ENCODE measurements around the gene NKD1.

The NKD1 gene

DNA sequence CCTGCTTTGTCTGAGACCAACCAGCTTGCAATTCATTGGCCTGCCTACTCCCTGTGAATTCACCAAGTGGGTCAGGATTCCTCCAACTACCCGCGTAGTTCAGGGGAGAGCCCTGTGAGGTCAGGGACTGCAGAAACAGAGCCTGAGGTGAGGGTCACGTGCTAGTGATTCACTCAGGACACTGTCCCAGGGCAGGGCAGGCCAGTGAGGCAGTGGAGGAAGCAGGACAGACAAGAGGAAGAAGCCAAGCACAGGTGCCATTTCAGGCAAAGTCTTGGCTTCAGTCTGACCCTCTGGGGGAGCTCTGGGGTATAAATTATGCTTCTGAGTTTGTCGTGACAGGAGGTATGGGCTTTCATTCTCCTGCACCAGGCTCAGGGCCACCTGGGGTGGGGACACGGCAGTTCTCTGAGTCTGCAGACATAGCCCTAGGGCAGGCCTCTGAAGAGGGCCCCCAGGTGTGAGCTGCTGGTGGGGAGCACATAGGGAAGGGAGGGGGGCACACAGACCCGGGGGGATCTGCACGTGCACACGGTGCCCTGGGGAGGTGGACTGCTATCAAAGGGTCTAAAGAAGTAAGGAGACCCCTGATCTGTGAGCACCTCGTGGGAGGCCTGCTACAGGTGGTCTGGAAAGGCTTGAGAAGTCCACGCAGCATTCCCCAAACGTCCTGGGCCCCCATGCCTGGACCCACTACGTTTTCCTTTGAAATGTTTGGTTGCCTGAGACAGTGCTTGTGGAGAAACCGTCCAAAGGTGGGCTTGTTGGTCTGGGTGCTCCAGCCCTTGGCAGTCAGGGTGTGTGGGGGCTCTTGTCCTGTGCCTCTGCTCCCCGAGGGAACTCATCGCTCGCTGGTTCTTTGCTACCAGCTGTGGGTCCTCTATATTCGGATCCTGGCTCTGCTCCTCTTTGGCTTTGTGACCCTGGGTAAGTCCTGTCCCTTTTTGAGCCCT, 46.4 kb downstream of the NKD1 start:
- in situ Hi-C loops (cut with MboI; ENCODE audit: low sequenced_read_pairs): no loop called here
- H3K4me1 ChIP-seq: no peaks in the 10 kb centered on the region
- no peaks in the 10 kb centered on the region for H3K36me3 ChIP-seq (replicated peaks)

GRCh38 chr16:50595859-50596258, 47.7 kb downstream of the NKD1 start:
- in situ Hi-C loops (cut with MboI; ENCODE audit: low sequenced_read_pairs): no loop called here
- Histone ChIP-seq H3K9me3 (no peaks in the 10 kb centered on the region), H3K36me3 (replicated peaks) (no peaks in the 10 kb centered on the region), H3K27me3 (ENCODE audit: low read depth) (no peaks in the 10 kb centered on the region), H3K4me3 (no peak overlapping the region), H3K4me1 (no peaks in the 10 kb centered on the region)
- no peak for DNase-seq (ENCODE audit: low spot score in 2 of 2)

More for the DNA sequence above, 46.4 kb downstream of the NKD1 start:
- H3K4me3 ChIP-seq: no peak overlapping the region
- no peaks in the 10 kb centered on the region for H3K9me3 ChIP-seq
- DNase-seq (ENCODE audit: low spot score in 2 of 2): no peak
- no peaks in the 10 kb centered on the region for H3K27me3 ChIP-seq (ENCODE audit: low read depth)

DNA sequence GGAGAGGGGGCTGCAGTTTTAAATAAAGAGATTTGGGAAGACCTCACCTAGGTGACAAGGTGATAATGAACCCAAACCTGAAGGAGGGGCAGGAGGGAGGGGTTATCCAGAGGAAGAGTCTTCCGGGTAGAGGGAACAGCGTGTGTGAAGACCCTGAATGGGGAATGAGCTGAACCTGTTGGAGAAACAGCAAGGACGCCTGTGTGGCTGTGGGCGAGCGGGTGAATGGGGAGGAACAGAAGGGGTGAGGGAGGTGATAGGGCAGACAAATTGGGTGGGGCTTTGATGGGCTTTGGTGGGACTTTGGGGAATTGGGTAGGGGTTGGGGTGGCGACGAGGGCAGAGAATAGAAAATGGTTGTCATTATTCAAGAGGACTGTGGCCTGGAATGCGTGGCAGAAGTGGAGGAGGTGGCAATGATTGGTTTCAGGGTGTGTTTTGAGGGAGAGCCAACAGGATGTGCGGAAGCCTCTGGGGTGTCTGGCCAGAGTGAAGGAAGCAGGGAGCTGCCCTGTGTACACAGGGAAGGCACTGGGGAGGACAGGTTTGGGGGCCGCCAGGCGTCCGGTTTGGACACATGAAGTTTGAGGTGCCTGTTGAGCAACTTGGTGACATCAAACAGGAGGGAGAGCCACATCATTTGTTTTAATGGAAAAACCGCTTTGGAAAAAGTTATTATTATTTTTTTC, 48.7 kb downstream of the NKD1 start:
- no peaks in the 10 kb centered on the region for H3K4me1 ChIP-seq
- in situ Hi-C loops (cut with MboI; ENCODE audit: low sequenced_read_pairs): no loop called here
- H3K36me3 ChIP-seq (replicated peaks): no peaks in the 10 kb centered on the region

DNA sequence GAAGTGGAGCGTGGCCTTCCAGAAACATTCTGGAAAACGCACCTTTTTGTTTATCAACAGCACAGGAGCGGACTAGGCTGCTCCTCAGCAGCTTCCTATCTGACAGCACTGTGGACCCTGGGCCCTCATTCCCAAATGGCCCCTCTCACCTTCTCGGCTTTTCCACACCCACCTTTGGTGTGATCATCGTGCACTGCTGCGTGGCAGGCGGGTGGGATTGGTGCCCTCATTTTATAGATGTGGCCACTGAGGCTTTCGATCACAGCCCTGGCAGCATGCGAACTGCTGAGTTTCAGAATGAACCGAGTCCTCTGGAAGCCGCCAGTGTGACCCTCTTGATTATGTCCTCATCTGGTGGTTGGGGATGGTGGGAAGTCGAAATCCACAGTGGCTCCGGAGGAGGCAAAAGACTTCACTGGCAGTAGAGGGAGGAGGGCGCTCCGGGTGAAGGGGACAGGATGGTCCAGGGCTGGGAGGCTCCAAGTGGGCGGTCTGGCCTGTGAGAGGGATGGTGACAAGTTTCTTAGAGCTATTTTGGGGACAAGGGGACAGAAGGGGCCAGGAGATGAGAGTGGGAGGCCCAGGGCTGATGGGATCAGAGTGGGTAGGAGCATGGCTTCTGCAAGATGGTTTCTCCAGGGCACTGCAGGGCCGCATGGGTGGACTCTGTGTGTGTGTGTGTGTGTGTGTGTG, 49.5 kb downstream of the NKD1 start:
- Histone ChIP-seq H3K27me3 (ENCODE audit: low read depth) (no peaks in the 10 kb centered on the region), H3K9me3 (no peaks in the 10 kb centered on the region), H3K36me3 (replicated peaks) (no peaks in the 10 kb centered on the region), H3K4me3 (no peak overlapping the region), H3K4me1 (no peaks in the 10 kb centered on the region)
- in situ Hi-C loops (cut with MboI; ENCODE audit: low sequenced_read_pairs): no loop called here
- DNase-seq (ENCODE audit: low spot score in 2 of 2): no peak

More for the DNA sequence above, 48.7 kb downstream of the NKD1 start:
- H3K9me3 ChIP-seq: no peaks in the 10 kb centered on the region
- H3K27me3 ChIP-seq (ENCODE audit: low read depth): no peaks in the 10 kb centered on the region
- DNase-seq (ENCODE audit: low spot score in 2 of 2): no peak
- no peak overlapping the region for H3K4me3 ChIP-seq

DNA sequence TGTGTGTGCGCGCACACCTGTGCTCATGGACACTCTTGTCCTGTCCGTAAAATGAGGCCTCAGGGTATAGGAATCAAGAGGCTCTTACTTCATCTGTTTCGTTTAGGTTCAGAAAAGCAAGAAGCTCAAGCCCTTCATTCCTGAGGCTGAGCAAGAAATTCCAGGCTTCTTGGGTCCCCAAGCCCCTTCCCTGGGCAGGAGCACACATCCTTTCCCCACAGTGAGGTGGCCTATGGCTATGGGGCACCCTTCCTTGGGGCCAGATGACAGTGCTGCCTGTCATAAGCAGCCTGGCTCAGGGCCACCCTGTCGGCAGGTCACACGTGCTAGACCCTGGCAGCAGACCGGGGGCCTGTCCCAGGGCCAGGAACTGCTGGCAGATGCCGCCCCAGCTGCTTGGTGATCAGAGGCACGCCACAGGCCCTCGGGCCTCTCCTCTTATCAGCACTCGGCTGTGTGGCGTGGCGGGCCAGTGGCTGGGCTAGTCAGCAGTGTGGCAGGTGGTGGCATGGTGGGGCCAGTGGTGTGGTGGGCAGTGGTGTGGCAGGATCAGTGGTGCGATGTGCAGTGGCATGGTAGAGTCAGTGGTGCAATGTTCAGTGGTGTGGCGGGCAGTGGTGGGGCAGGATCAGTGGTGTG, 50.2 kb downstream of the NKD1 start:
- Histone ChIP-seq H3K27me3 (ENCODE audit: low read depth) (no peaks in the 10 kb centered on the region), H3K36me3 (replicated peaks) (no peaks in the 10 kb centered on the region), H3K4me3 (no peak overlapping the region), H3K4me1 (no peaks in the 10 kb centered on the region), H3K9me3 (no peaks in the 10 kb centered on the region)
- in situ Hi-C loops (cut with MboI; ENCODE audit: low sequenced_read_pairs): no loop called here
- no peak for DNase-seq (ENCODE audit: low spot score in 2 of 2)

DNA sequence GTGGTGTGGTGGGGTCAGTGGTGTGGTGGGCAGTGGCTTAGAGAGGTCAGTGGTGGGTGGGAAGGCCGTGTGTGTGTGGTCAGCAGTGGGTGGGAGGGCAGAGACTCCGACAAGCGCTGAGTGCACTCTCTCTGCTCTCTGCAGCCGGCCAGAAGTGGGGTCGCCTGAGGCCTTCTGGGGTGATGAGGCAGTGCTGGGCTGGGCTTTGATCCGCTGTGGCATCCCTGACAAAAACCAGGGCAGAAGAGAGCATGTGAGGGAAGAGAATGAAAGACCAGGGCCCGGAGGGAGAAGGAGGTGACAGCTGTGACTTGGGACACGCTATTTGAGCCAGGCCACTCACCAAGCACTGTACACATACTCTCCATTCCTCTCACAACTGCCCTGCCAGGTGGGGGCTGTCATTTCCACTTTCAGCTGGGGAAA, 50.8 kb downstream of the NKD1 start:
- Histone ChIP-seq H3K27me3 (ENCODE audit: low read depth) (no peaks in the 10 kb centered on the region), H3K4me1 (no peaks in the 10 kb centered on the region), H3K4me3 (no peak overlapping the region), H3K9me3 (no peaks in the 10 kb centered on the region), H3K36me3 (replicated peaks) (no peaks in the 10 kb centered on the region)
- in situ Hi-C loops (cut with MboI; ENCODE audit: low sequenced_read_pairs): no loop called here
- DNase-seq (ENCODE audit: low spot score in 2 of 2): no peak

DNA sequence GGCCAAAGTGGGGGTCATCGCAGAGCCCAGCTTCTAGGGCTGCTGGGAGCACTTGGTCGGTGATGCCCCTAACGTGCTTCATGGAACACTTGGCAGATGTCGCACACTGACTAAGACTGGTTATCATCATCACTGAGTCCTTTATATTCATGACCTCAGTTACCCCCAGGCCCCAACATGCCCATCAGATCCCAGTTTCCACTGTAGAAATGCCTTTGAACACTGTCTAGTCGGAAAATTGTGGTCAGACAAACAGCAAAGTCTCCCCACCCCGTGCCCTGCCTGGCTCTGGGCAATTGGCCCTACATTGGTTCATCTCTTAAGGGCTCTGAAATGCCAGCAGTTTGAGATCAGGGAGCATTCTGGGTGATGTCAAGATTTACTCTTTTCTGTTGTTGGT, 51.3 kb downstream of the NKD1 start:
- DNase-seq (ENCODE audit: low spot score in 2 of 2): no peak
- H3K36me3 ChIP-seq (replicated peaks): no peaks in the 10 kb centered on the region
- in situ Hi-C loops (cut with MboI; ENCODE audit: low sequenced_read_pairs): no loop called here
- H3K27me3 ChIP-seq (ENCODE audit: low read depth): no peaks in the 10 kb centered on the region
- H3K4me3 ChIP-seq: no peak overlapping the region
- no peaks in the 10 kb centered on the region for H3K9me3 ChIP-seq
- no peaks in the 10 kb centered on the region for H3K4me1 ChIP-seq

DNA sequence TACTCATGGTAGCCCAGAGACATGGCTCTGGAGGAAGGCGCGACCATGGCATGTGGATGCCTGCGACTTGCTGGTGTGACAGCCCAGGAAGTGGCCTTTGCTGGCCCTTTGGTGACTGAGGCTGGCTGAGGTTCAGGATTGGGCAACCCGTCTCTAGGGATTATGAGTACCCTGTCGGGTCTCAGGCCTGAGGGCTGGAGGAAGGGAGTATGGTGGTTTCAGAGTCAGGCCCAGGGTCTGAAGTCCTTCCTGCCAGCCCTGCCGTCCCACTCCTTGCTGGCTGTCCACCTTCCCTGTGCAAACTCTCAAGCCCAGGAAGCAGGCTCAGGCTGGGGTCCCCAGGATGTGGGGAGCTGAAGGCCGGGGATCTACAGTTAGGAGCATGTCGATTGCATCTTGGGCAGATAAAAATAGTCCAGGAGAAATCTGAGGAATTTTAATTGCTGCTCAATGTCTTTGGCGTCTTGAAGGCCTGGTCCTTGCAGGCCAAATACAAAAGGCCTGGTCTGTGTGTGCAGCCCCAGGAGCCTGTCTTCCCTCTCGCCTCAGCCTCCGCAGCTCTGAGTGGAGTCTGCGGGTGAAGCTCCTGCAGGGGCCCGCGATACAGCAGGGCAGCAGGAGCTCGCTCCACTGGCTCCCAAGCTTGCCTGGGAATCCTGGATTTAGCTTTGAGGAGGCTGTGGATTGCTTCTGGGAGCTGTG, 52.5 kb downstream of the NKD1 start:
- H3K36me3 ChIP-seq (replicated peaks): no peaks in the 10 kb centered on the region
- in situ Hi-C loops (cut with MboI; ENCODE audit: low sequenced_read_pairs): no loop called here
- no peaks in the 10 kb centered on the region for H3K27me3 ChIP-seq (ENCODE audit: low read depth)
- no peak overlapping the region for H3K4me3 ChIP-seq
- DNase-seq (ENCODE audit: low spot score in 2 of 2): no peak
- H3K4me1 ChIP-seq: no peaks in the 10 kb centered on the region
- no peaks in the 10 kb centered on the region for H3K9me3 ChIP-seq

DNA sequence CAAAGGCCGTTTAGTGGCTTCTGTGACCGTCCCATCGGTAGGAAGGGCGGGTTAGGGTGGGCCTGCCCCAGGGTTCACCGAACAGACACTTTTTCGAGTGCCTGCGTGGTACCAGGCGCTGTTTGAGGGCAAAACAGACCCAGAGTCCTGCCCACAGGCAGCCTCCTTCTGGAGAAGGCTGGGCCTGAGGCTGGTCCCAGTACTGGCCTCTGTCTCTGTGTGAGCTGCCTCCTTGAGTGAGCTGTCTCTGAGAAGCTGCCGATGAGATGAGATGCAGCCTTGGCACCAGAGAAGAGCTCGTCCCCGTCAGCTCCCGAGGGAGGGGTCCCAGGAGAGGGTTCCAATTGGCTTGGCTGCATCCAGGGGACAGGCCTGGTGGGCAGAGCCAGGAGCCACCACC, 53.1 kb downstream of the NKD1 start:
- Histone ChIP-seq H3K27me3 (ENCODE audit: low read depth) (no peaks in the 10 kb centered on the region), H3K9me3 (no peaks in the 10 kb centered on the region), H3K4me3 (no peak overlapping the region), H3K36me3 (replicated peaks) (no peaks in the 10 kb centered on the region), H3K4me1 (no peaks in the 10 kb centered on the region)
- in situ Hi-C loops (cut with MboI; ENCODE audit: low sequenced_read_pairs): no loop called here
- no peak for DNase-seq (ENCODE audit: low spot score in 2 of 2)

GRCh38 chr16:50602126-50602525, 53.9 kb downstream of the NKD1 start:
- Histone ChIP-seq H3K36me3 (replicated peaks) (no peaks in the 10 kb centered on the region), H3K27me3 (ENCODE audit: low read depth) (no peaks in the 10 kb centered on the region), H3K4me1 (peaks cover 6% of the 10 kb centered on the region), H3K4me3 (no peak overlapping the region), H3K9me3 (no peaks in the 10 kb centered on the region)
- no peak for DNase-seq (ENCODE audit: low spot score in 2 of 2)
- in situ Hi-C loops (cut with MboI; ENCODE audit: low sequenced_read_pairs): no loop called here

- no peaks in the 10 kb centered on the region for H3K36me3 ChIP-seq (replicated peaks)
- H3K27me3 ChIP-seq (ENCODE audit: low read depth): no peaks in the 10 kb centered on the region
- no peak overlapping the region for H3K4me3 ChIP-seq
- no peaks in the 10 kb centered on the region for H3K9me3 ChIP-seq
- in situ Hi-C loops (cut with MboI; ENCODE audit: low sequenced_read_pairs): no loop called here
- H3K4me1 ChIP-seq: peaks cover 6% of the 10 kb centered on the region
- no peak for DNase-seq (ENCODE audit: low spot score in 2 of 2)
These were observed 54.5 kb downstream of the NKD1 start for GRCh38 chr16:50602531-50603205.

- H3K4me1 ChIP-seq: peaks cover 6% of the 10 kb centered on the region
- H3K4me3 ChIP-seq: no peak overlapping the region
- no peak for DNase-seq (ENCODE audit: low spot score in 2 of 2)
- H3K27me3 ChIP-seq (ENCODE audit: low read depth): no peaks in the 10 kb centered on the region
- no peaks in the 10 kb centered on the region for H3K36me3 ChIP-seq (replicated peaks)
- H3K9me3 ChIP-seq: no peaks in the 10 kb centered on the region
- in situ Hi-C loops (cut with MboI; ENCODE audit: low sequenced_read_pairs): no loop called here
These were observed 55.2 kb downstream of the NKD1 start for GRCh38 chr16:50603206-50604064.

Measured in HAP-1 (cell line).